ENCODE data around the gene SYT9.

- TF ChIP-seq JUND (IDR thresholded peaks at IDR 0.05) = no peak
- TF ChIP-seq CTCF (IDR thresholded peaks at IDR 0.05; ENCODE audit: low read depth, low read length, missing input control) = no peak
- no peak for TF ChIP-seq TAF1 (conservative IDR thresholded peaks at IDR 0.05)
- TF ChIP-seq RXRA (IDR thresholded peaks at IDR 0.05) = no peak
- no peak for TF ChIP-seq REST (IDR thresholded peaks at IDR 0.05)
- no peak for TF ChIP-seq YY1 (IDR thresholded peaks at IDR 0.05)
- TF ChIP-seq SP1 (IDR thresholded peaks at IDR 0.05) = no peak
- no peak for TF ChIP-seq MAX (IDR thresholded peaks at IDR 0.05)
- no peak for TF ChIP-seq RAD21 (IDR thresholded peaks at IDR 0.05)
- no peak for TF ChIP-seq HNF4G (IDR thresholded peaks at IDR 0.05)
These were observed 165.6 kb downstream of the SYT9 start for GRCh38 chr11:7417328-7417727.

Measured in liver (tissue), 3 donors.